GM23338 (cell line): ENCODE data around the gene TMEM59L. TPM values are rescaled to one million over a fixed set of nuclear protein-coding genes. Genes with fewer than 3 reads are reported as not detected.

Experiments used
- ATAC-seq: fragments of 200-7000 bp; cut with Tn5 transposase; 3 replicates; pipeline ENCODE4 v1.9.1; 2020
- DNase-seq: peaks from one replicate; pipeline ENCODE4 v3.0.0-alpha.2; 2015; ENCODE audit warnings: low spot score
- H2AFZ ChIP-seq: fragments of 200-600 bp; sonication (generic); 2 replicates; pipeline ENCODE4 v1.8.0; 2016; ENCODE audit warnings: antibody characterized with exemption, mild to moderate bottlenecking, moderate library complexity
- H3F3A ChIP-seq: fragments of 200-600 bp; sonication (generic); replicated peaks from 2 replicates; pipeline ENCODE4 v1.8.0; 2017; ENCODE audit warnings: antibody characterized with exemption, mixed run types, low read depth
- H3K27ac ChIP-seq: fragments of 200-600 bp; sonication (generic); 2 replicates; pipeline ENCODE4 v1.6.1; 2016; ENCODE audit warnings: low read depth
- H3K27me3 ChIP-seq: fragments of 200-600 bp; sonication (generic); 2 replicates; pipeline ENCODE4 v1.8.0; 2016; ENCODE audit warnings: mild to moderate bottlenecking, mixed run types, moderate library complexity; ENCODE audit not compliant: insufficient read depth
- H3K36me3 ChIP-seq: fragments of 200-600 bp; sonication (generic); 2 replicates; pipeline ENCODE4 v1.8.0; 2016; ENCODE audit warnings: mild to moderate bottlenecking; ENCODE audit not compliant: insufficient read depth
- H3K4me1 ChIP-seq: fragments of 200-600 bp; sonication (generic); 2 replicates; pipeline ENCODE4 v1.8.0; 2016; ENCODE audit warnings: mild to moderate bottlenecking, moderate library complexity; ENCODE audit not compliant: insufficient read depth
- H3K4me2 ChIP-seq: fragments of 200-600 bp; sonication (generic); 2 replicates; pipeline ENCODE4 v1.7.1; 2017; ENCODE audit warnings: mixed run types
- H3K4me3 ChIP-seq: fragments of 200-600 bp; sonication (generic); 2 replicates; pipeline ENCODE4 v1.6.1; 2016; ENCODE audit warnings: mixed run types
- H3K79me2 ChIP-seq: fragments of 200-600 bp; sonication (generic); replicated peaks from 2 replicates; pipeline ENCODE4 v1.8.0; 2017; ENCODE audit warnings: mild to moderate bottlenecking; ENCODE audit not compliant: insufficient read depth
- H3K9me2 ChIP-seq: fragments of 200-600 bp; sonication (generic); 2 replicates; pipeline ENCODE4 v1.8.0; 2017; ENCODE audit not compliant: insufficient read depth
- H4K20me1 ChIP-seq: fragments of 200-600 bp; sonication (generic); replicated peaks from 2 replicates; pipeline ENCODE4 v1.8.0; 2017; ENCODE audit warnings: mild to moderate bottlenecking; ENCODE audit not compliant: insufficient read depth
- H3K27ac Mint-ChIP-seq: 2 replicates; pipeline ENCODE4 v1.8.0; 2020; ENCODE audit warnings: inconsistent platforms, mild to moderate bottlenecking, moderate library complexity, mixed read lengths
- H3K27me3 Mint-ChIP-seq: 3 replicates; pipeline ENCODE4 v1.8.0; 2022; ENCODE audit warnings: low read depth, mild to moderate bottlenecking, moderate library complexity, mixed read lengths, inconsistent platforms; ENCODE audit not compliant: insufficient read depth, poor library complexity
- H3K36me3 Mint-ChIP-seq: 3 replicates; pipeline ENCODE4 v1.8.0; 2021; ENCODE audit warnings: low read depth, mild to moderate bottlenecking, inconsistent platforms, moderate library complexity, mixed read lengths
- H3K4me1 Mint-ChIP-seq: 3 replicates; pipeline ENCODE4 v1.8.0; 2020; ENCODE audit warnings: mild to moderate bottlenecking, inconsistent platforms, mixed read lengths
- H3K4me3 Mint-ChIP-seq: 3 replicates; pipeline ENCODE4 v1.8.0; 2021; ENCODE audit warnings: moderate library complexity, mild to moderate bottlenecking, inconsistent platforms, mixed read lengths
- H3K9me3 Mint-ChIP-seq: 3 replicates; pipeline ENCODE4 v1.8.0; 2020; ENCODE audit warnings: moderate library complexity, mild to moderate bottlenecking, inconsistent platforms, mixed read lengths
- CTCF ChIP-seq, 2 experiments: fragments of 200-600 bp in 1 of 2; sonication (generic) in 1 of 2; conservative IDR thresholded peaks; 2 replicates each; pipeline versions ENCODE4 v1.5.1 to v1.6.1; 2016 to 2017; ENCODE audit warnings: antibody characterized with exemption in 2 of 2, low read depth in 2 of 2, mild to moderate bottlenecking in 2 of 2, moderate library complexity in 1 of 2
- EZH2phosphoT487 ChIP-seq: fragments of 200-600 bp; sonication (generic); IDR thresholded peaks from one replicate; pipeline ENCODE4 v1.8.1; 2018; ENCODE audit warnings: antibody characterized with exemption; ENCODE audit not compliant: unreplicated experiment
- POLR2AphosphoS5 ChIP-seq: IDR thresholded peaks from 2 replicates; pipeline ENCODE4 v1.6.1; 2016; ENCODE audit warnings: antibody characterized with exemption, low read depth
- STAT1 ChIP-seq: IDR thresholded peaks from one replicate; pipeline ENCODE4 v1.6.1; 2016; ENCODE audit warnings: antibody characterized with exemption; ENCODE audit not compliant: unreplicated experiment
- ZNF114 ChIP-seq: fragments of 250-450 bp; sonication (Bioruptor Pico); IDR thresholded peaks from 2 replicates; pipeline ENCODE4 v1.5.0; 2020; ENCODE audit warnings: mild to moderate bottlenecking, moderate library complexity
- polyA plus RNA-seq: library from polyadenylated mRNA; unstranded; fragments of >200 nt; fragmentation: Nextera tagmentation; extraction: Ambion mirVana; gene quantifications from 2 replicates; pipeline ENCODE4 v1.2.1, GENCODE V29; 2016
- total RNA-seq: library from RNA; depleted of rRNA; stranded (reverse); fragments of >200 nt; shearing (Covaris generic); gene quantifications from 2 replicates; pipeline ENCODE4 v1.2.3, GENCODE V29; 2014
- TF ChIP-seq, protein P1 (sequence below): fragments of 250-450 bp; sonication (Bioruptor Pico); IDR thresholded peaks from 2 replicates; pipeline ENCODE4 v1.5.0; 2020; ENCODE audit warnings: mild to moderate bottlenecking, moderate library complexity

Gene TMEM59L
- total and polyA plus RNA-seq, 2 experiments from 2014 or later, result 9.8 to 15.7 TPM

- TF ChIP-seq EZH2phosphoT487 (no peak), ZNF114 (CRISPR knock-in tag) (no peak), STAT1 (no peak)
- TF ChIP-seq, protein P1, sequence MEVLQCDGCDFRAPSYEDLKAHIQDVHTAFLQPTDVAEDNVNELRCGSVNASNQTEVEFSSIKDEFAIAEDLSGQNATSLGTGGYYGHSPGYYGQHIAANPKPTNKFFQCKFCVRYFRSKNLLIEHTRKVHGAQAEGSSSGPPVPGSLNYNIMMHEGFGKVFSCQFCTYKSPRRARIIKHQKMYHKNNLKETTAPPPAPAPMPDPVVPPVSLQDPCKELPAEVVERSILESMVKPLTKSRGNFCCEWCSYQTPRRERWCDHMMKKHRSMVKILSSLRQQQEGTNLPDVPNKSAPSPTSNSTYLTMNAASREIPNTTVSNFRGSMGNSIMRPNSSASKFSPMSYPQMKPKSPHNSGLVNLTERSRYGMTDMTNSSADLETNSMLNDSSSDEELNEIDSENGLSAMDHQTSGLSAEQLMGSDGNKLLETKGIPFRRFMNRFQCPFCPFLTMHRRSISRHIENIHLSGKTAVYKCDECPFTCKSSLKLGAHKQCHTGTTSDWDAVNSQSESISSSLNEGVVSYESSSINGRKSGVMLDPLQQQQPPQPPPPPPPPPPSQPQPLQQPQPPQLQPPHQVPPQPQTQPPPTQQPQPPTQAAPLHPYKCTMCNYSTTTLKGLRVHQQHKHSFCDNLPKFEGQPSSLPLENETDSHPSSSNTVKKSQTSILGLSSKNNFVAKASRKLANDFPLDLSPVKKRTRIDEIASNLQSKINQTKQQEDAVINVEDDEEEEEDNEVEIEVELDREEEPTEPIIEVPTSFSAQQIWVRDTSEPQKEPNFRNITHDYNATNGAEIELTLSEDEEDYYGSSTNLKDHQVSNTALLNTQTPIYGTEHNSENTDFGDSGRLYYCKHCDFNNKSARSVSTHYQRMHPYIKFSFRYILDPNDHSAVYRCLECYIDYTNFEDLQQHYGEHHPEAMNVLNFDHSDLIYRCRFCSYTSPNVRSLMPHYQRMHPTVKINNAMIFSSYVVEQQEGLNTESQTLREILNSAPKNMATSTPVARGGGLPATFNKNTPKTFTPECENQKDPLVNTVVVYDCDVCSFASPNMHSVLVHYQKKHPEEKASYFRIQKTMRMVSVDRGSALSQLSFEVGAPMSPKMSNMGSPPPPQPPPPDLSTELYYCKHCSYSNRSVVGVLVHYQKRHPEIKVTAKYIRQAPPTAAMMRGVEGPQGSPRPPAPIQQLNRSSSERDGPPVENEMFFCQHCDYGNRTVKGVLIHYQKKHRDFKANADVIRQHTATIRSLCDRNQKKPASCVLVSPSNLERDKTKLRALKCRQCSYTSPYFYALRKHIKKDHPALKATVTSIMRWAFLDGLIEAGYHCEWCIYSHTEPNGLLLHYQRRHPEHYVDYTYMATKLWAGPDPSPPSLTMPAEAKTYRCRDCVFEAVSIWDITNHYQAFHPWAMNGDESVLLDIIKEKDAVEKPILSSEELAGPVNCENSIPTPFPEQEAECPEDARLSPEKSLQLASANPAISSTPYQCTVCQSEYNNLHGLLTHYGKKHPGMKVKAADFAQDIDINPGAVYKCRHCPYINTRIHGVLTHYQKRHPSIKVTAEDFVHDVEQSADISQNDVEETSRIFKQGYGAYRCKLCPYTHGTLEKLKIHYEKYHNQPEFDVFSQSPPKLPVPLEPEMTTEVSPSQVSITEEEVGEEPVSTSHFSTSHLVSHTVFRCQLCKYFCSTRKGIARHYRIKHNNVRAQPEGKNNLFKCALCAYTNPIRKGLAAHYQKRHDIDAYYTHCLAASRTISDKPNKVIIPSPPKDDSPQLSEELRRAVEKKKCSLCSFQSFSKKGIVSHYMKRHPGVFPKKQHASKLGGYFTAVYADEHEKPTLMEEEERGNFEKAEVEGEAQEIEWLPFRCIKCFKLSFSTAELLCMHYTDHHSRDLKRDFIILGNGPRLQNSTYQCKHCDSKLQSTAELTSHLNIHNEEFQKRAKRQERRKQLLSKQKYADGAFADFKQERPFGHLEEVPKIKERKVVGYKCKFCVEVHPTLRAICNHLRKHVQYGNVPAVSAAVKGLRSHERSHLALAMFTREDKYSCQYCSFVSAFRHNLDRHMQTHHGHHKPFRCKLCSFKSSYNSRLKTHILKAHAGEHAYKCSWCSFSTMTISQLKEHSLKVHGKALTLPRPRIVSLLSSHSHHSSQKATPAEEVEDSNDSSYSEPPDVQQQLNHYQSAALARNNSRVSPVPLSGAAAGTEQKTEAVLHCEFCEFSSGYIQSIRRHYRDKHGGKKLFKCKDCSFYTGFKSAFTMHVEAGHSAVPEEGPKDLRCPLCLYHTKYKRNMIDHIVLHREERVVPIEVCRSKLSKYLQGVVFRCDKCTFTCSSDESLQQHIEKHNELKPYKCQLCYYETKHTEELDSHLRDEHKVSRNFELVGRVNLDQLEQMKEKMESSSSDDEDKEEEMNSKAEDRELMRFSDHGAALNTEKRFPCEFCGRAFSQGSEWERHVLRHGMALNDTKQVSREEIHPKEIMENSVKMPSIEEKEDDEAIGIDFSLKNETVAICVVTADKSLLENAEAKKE, result no peak
Measured at GRCh38 chr19:18576383-18576782, 36.3 kb upstream of the TMEM59L start (continued).

- H2AFZ ChIP-seq, result no peak overlapping the region
- peak overlapping the region; percentile 82 for H3K27ac ChIP-seq
- peak; percentile 33; the same call in 1 of the 2 replicates for TF ChIP-seq POLR2AphosphoS5
- no peak for TF ChIP-seq CTCF (conservative IDR thresholded peaks at IDR 0.05; ENCODE audit: low read depth in 2 of 2)
- ATAC-seq (no peak), DNase-seq (peak; percentile 7)
- Mint-ChIP-seq H3K9me3 (no peaks in the 10 kb centered on the region), H3K27me3 (peaks cover 8% of the 10 kb centered on the region), H3K27ac (peak overlapping the region; percentile 94; the same call in 1 of the 2 replicates), H3K4me1 (peaks cover 8% of the 10 kb centered on the region), H3K36me3 (peaks cover 56% of the 10 kb centered on the region), H3K4me3 (no peak overlapping the region)
- H3K36me3 ChIP-seq, result peaks cover 36% of the 10 kb centered on the region
- H3K4me1 ChIP-seq, result peaks cover 7% of the 10 kb centered on the region
- no peak overlapping the region for H3K4me3 ChIP-seq
- peaks cover 21% of the 10 kb centered on the region for H3K79me2 ChIP-seq
- H3F3A ChIP-seq, result peaks cover 48% of the 10 kb centered on the region
- H3K27me3 ChIP-seq, result no peaks in the 10 kb centered on the region
- H4K20me1 ChIP-seq, result peaks cover 26% of the 10 kb centered on the region
- no peak overlapping the region for H3K4me2 ChIP-seq
- no peaks in the 10 kb centered on the region for H3K9me2 ChIP-seq
Measured at GRCh38 chr19:18577365-18577914, 35.2 kb upstream of the TMEM59L start.
